Neural cell (in vitro differentiated cells): ENCODE results near the gene STARD13.

Experiments used
- EZH2 ChIP-seq: fragments of 200-600, 300-800 bp; shearing (Covaris generic), sonication (generic); IDR thresholded peaks from 2 replicates; pipeline ENCODE4 v1.6.1; 2014; ENCODE audit warnings: antibody characterized with exemption, low read length, borderline replicate concordance, mild to moderate bottlenecking; ENCODE audit not compliant: insufficient read depth, poor library complexity, severe bottlenecking
- TF ChIP-seq, protein P1 (sequence below): fragments of 450-650 bp; IDR thresholded peaks from 2 replicates; pipeline ENCODE4 v1.5.1; 2014; ENCODE audit warnings: antibody characterized with exemption, mild to moderate bottlenecking, moderate library complexity; ENCODE audit not compliant: poor library complexity, severe bottlenecking

DNA sequence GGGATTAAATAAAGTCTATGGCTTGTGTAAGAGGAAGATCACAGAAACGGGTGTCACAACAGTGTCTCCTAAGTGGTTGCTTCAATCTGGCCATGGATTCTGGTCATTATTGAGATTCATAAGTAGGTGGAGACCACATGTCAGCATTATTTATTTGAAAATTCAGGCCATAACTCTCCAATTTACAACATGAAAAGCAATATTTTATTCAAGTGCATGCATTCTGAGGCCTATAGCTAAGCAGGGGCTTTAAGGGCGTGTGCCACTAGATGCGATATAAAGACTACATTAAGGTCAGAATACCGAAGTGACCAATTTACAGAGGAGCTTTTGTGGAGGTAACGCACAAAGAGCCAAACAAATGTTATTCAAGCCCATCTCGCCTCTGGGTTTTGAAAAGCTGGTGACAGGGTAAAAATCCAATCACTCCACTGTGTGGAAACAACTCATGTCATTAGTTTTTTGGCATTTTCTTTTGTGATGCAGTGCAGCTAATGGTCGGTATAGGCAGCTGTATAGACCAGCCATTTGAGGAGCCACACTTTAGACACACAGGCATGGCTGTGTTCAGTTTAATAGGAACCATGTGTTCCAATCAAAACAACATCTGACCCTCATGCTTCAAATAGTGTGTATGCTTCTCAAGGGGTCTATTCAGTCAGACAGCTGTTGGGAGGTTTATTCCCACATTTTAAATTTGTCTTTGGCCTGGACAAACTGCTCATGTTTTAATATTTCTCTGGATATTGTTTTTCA is 145.6 kb downstream of the STARD13 start:
- TF ChIP-seq, protein P1, sequence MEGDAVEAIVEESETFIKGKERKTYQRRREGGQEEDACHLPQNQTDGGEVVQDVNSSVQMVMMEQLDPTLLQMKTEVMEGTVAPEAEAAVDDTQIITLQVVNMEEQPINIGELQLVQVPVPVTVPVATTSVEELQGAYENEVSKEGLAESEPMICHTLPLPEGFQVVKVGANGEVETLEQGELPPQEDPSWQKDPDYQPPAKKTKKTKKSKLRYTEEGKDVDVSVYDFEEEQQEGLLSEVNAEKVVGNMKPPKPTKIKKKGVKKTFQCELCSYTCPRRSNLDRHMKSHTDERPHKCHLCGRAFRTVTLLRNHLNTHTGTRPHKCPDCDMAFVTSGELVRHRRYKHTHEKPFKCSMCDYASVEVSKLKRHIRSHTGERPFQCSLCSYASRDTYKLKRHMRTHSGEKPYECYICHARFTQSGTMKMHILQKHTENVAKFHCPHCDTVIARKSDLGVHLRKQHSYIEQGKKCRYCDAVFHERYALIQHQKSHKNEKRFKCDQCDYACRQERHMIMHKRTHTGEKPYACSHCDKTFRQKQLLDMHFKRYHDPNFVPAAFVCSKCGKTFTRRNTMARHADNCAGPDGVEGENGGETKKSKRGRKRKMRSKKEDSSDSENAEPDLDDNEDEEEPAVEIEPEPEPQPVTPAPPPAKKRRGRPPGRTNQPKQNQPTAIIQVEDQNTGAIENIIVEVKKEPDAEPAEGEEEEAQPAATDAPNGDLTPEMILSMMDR: no peak
- no peak for TF ChIP-seq EZH2
